Liver (tissue), 3 donors: ENCODE results near the gene STAT2.
"Not testable (repeated sequence)": the region's sequence is repeated elsewhere in the genome, so short reads cannot be mapped to it uniquely, and the experiment has no call there.

Experiments used
- ATF3 ChIP-seq: IDR thresholded peaks from 2 replicates; pipeline ENCODE4 v1.6.1; 2016; ENCODE audit warnings: antibody characterized with exemption
- EGR1 ChIP-seq, 2 donors: IDR thresholded peaks; 2 replicates each; pipeline ENCODE4 v1.6.1; 2016 to 2018; ENCODE audit warnings: antibody characterized with exemption in 2 of 2, low read depth in 2 of 2
- FOXA1 ChIP-seq: IDR thresholded peaks from 2 replicates; pipeline ENCODE4 v1.6.1; 2016; ENCODE audit warnings: antibody characterized with exemption
- FOXA2 ChIP-seq: IDR thresholded peaks from 2 replicates; pipeline ENCODE4 v1.6.1; 2016; ENCODE audit warnings: antibody characterized with exemption
- JUND ChIP-seq, 2 donors: IDR thresholded peaks; 2 replicates each; pipeline ENCODE4 v1.6.1; 2016; ENCODE audit warnings: antibody characterized with exemption in 2 of 2
- MAX ChIP-seq: IDR thresholded peaks from 2 replicates; pipeline ENCODE4 v1.6.1; 2016; ENCODE audit warnings: antibody characterized with exemption
- RAD21 ChIP-seq, 2 donors: IDR thresholded peaks; 2 replicates each; pipeline ENCODE4 v1.6.1; 2016; ENCODE audit warnings: antibody characterized with exemption in 2 of 2, mild to moderate bottlenecking in 2 of 2
- REST ChIP-seq: IDR thresholded peaks from 2 replicates; pipeline ENCODE4 v1.6.1; 2016; ENCODE audit warnings: antibody characterized with exemption, mild to moderate bottlenecking
- RXRA ChIP-seq, 2 donors: IDR thresholded peaks; 2 replicates each; pipeline ENCODE4 v1.6.1; 2017 to 2018; ENCODE audit warnings: antibody characterized with exemption in 2 of 2, mild to moderate bottlenecking in 1 of 2
- SP1 ChIP-seq: IDR thresholded peaks from 2 replicates; pipeline ENCODE4 v1.6.1; 2018; ENCODE audit warnings: antibody characterized with exemption, mild to moderate bottlenecking
- TAF1 ChIP-seq: conservative IDR thresholded peaks from 2 replicates; pipeline ENCODE4 v1.6.1; 2016; ENCODE audit warnings: antibody characterized with exemption, mild to moderate bottlenecking
- YY1 ChIP-seq: IDR thresholded peaks from 2 replicates; pipeline ENCODE4 v1.6.1; 2016; ENCODE audit warnings: antibody characterized with exemption, mild to moderate bottlenecking
- TF ChIP-seq, protein P1 (sequence below): fragments of 150-350 bp; IDR thresholded peaks from 2 replicates; pipeline ENCODE4 v1.5.1; 2017; ENCODE audit warnings: improper control_type of control experiment, low read depth, low read length; ENCODE audit not compliant: missing input control
- TF ChIP-seq, protein P2 (sequence below): IDR thresholded peaks from 2 replicates; pipeline ENCODE4 v1.6.1; 2016; ENCODE audit warnings: antibody characterized with exemption
- donor health status: healthy.
- donor health status: healthy.

DNA sequence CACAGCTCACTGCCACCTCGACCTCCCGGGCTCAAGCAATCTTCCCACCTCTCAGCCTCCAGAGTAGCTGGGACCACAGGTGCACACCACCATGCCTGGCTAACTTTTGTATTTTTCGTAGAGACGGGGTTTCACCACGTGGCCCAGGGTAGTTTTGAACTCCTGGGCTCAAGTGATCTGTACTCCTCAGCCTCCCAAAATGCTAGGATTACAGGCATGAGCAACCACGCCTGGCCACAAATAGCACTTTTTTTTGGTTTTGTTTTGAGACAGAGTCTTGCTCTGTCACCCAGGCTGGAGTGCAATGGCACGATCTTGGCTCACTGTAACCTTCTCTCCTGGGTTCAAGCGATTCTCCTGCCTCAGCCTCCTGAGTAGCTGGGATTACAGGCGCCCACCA, 12.7 kb downstream of the STAT2 start:
- TF ChIP-seq, protein P1, sequence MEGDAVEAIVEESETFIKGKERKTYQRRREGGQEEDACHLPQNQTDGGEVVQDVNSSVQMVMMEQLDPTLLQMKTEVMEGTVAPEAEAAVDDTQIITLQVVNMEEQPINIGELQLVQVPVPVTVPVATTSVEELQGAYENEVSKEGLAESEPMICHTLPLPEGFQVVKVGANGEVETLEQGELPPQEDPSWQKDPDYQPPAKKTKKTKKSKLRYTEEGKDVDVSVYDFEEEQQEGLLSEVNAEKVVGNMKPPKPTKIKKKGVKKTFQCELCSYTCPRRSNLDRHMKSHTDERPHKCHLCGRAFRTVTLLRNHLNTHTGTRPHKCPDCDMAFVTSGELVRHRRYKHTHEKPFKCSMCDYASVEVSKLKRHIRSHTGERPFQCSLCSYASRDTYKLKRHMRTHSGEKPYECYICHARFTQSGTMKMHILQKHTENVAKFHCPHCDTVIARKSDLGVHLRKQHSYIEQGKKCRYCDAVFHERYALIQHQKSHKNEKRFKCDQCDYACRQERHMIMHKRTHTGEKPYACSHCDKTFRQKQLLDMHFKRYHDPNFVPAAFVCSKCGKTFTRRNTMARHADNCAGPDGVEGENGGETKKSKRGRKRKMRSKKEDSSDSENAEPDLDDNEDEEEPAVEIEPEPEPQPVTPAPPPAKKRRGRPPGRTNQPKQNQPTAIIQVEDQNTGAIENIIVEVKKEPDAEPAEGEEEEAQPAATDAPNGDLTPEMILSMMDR, result not testable (repeated sequence)
- not testable (repeated sequence) for TF ChIP-seq JUND (IDR thresholded peaks at IDR 0.05); SP1; EGR1 (IDR thresholded peaks at IDR 0.05; ENCODE audit: low read depth in 2 of 2); YY1; MAX; TAF1; RXRA (IDR thresholded peaks at IDR 0.05); RAD21 (IDR thresholded peaks at IDR 0.05); FOXA1; REST; ATF3; FOXA2
- TF ChIP-seq, protein P2, sequence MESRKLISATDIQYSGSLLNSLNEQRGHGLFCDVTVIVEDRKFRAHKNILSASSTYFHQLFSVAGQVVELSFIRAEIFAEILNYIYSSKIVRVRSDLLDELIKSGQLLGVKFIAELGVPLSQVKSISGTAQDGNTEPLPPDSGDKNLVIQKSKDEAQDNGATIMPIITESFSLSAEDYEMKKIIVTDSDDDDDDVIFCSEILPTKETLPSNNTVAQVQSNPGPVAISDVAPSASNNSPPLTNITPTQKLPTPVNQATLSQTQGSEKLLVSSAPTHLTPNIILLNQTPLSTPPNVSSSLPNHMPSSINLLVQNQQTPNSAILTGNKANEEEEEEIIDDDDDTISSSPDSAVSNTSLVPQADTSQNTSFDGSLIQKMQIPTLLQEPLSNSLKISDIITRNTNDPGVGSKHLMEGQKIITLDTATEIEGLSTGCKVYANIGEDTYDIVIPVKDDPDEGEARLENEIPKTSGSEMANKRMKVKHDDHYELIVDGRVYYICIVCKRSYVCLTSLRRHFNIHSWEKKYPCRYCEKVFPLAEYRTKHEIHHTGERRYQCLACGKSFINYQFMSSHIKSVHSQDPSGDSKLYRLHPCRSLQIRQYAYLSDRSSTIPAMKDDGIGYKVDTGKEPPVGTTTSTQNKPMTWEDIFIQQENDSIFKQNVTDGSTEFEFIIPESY, result not testable (repeated sequence)
